ENCODE data around the gene CPED1. TPM values are rescaled to one million over a fixed set of nuclear protein-coding genes. Genes with fewer than 3 reads are reported as not detected.

Gene CPED1
- total RNA-seq, 1 donor from 2014 or later, result not detected

- no peak for DNase-seq (ENCODE audit: low spot score)
- Histone ChIP-seq H3K27me3 (no peaks in the 10 kb centered on the region), H3K4me1 (no peaks in the 10 kb centered on the region), H3K9ac (no peak overlapping the region), H3F3A (ENCODE audit: low read depth) (no peaks in the 10 kb centered on the region), H4K20me1 (ENCODE audit: low read depth) (no peaks in the 10 kb centered on the region), H3K4me3 (no peak overlapping the region), H3K79me2 (ENCODE audit: low read depth) (no peaks in the 10 kb centered on the region), H3K4me2 (no peak overlapping the region), H3K27ac (no peak overlapping the region), H2AFZ (replicated peaks) (no peak overlapping the region), H3K36me3 (no peaks in the 10 kb centered on the region), H3K9me3 (ENCODE audit: low read depth) (no peaks in the 10 kb centered on the region)
- TF ChIP-seq CTCF (IDR thresholded peaks at IDR 0.05) (no peak), EZH2 (IDR thresholded peaks at IDR 0.05) (no peak), EZH2phosphoT487 (IDR thresholded peaks at IDR 0.05) (no peak)
- H3K4me1 Mint-ChIP-seq, result no peaks in the 10 kb centered on the region
- H3K36me3 Mint-ChIP-seq, result no peaks in the 10 kb centered on the region
- H3K27ac Mint-ChIP-seq, result no peak overlapping the region
- H3K4me3 Mint-ChIP-seq, result no peak overlapping the region
- H3K9me3 Mint-ChIP-seq, result no peaks in the 10 kb centered on the region
- H3K27me3 Mint-ChIP-seq (ENCODE audit: insufficient read depth, low read depth), result no peaks in the 10 kb centered on the region
Measured at GRCh38 chr7:121037957-121038716, 49.6 kb downstream of the CPED1 start.

- Histone ChIP-seq H3K4me3 (no peak overlapping the region), H3K9me3 (ENCODE audit: low read depth) (no peaks in the 10 kb centered on the region), H3K9ac (no peak overlapping the region), H3K27ac (no peak overlapping the region), H4K20me1 (ENCODE audit: low read depth) (no peaks in the 10 kb centered on the region), H2AFZ (replicated peaks) (no peak overlapping the region), H3K4me1 (no peaks in the 10 kb centered on the region), H3K79me2 (ENCODE audit: low read depth) (no peaks in the 10 kb centered on the region), H3K36me3 (no peaks in the 10 kb centered on the region), H3F3A (ENCODE audit: low read depth) (no peaks in the 10 kb centered on the region), H3K27me3 (no peaks in the 10 kb centered on the region), H3K4me2 (no peak overlapping the region)
- H3K27ac Mint-ChIP-seq, result no peak overlapping the region
- no peak for TF ChIP-seq EZH2phosphoT487 (IDR thresholded peaks at IDR 0.05)
- TF ChIP-seq CTCF (IDR thresholded peaks at IDR 0.05), result no peak
- TF ChIP-seq EZH2 (IDR thresholded peaks at IDR 0.05), result no peak
- no peaks in the 10 kb centered on the region for H3K4me1 Mint-ChIP-seq
- H3K36me3 Mint-ChIP-seq, result no peaks in the 10 kb centered on the region
- no peak overlapping the region for H3K4me3 Mint-ChIP-seq
- no peak for DNase-seq (ENCODE audit: low spot score)
- H3K27me3 Mint-ChIP-seq (ENCODE audit: insufficient read depth, low read depth), result no peaks in the 10 kb centered on the region
- no peaks in the 10 kb centered on the region for H3K9me3 Mint-ChIP-seq
Measured at GRCh38 chr7:121038717-121039509, 50.4 kb downstream of the CPED1 start.

- no peak overlapping the region for H2AFZ ChIP-seq (replicated peaks)
- Mint-ChIP-seq H3K4me3 (no peak overlapping the region), H3K36me3 (no peaks in the 10 kb centered on the region), H3K27ac (no peak overlapping the region), H3K27me3 (ENCODE audit: insufficient read depth, low read depth) (no peaks in the 10 kb centered on the region), H3K4me1 (no peaks in the 10 kb centered on the region), H3K9me3 (no peaks in the 10 kb centered on the region)
- H3K4me3 ChIP-seq, result no peak overlapping the region
- TF ChIP-seq EZH2phosphoT487 (IDR thresholded peaks at IDR 0.05), result no peak
- TF ChIP-seq CTCF (IDR thresholded peaks at IDR 0.05), result no peak
- no peak for TF ChIP-seq EZH2 (IDR thresholded peaks at IDR 0.05)
- H3K79me2 ChIP-seq (ENCODE audit: low read depth), result no peaks in the 10 kb centered on the region
- no peaks in the 10 kb centered on the region for H3K9me3 ChIP-seq (ENCODE audit: low read depth)
- no peaks in the 10 kb centered on the region for H3K36me3 ChIP-seq
- no peaks in the 10 kb centered on the region for H3K27me3 ChIP-seq
- H3K27ac ChIP-seq, result no peak overlapping the region
- H3K4me1 ChIP-seq, result no peaks in the 10 kb centered on the region
- no peak overlapping the region for H3K9ac ChIP-seq
- no peak overlapping the region for H3K4me2 ChIP-seq
- DNase-seq (ENCODE audit: low spot score), result no peak
- no peaks in the 10 kb centered on the region for H3F3A ChIP-seq (ENCODE audit: low read depth)
- H4K20me1 ChIP-seq (ENCODE audit: low read depth), result no peaks in the 10 kb centered on the region
Measured at GRCh38 chr7:121039510-121039822, 51.0 kb downstream of the CPED1 start.
